GM11168 (cell line): ENCODE measurements around the gene UBE2U.

Source experiments
- in situ Hi-C: fragments of 300-500 bp; cut with MboI; formaldehyde crosslinking; loops from one replicate; pipeline ENCODE4 v1.12.0; 2022; ENCODE audit warnings: low sequenced_read_pairs; ENCODE audit not compliant: unreplicated experiment

Gene UBE2U

GRCh38 chr1:64269558-64269884 is 66.1 kb downstream of the UBE2U start:
- in situ Hi-C loops: loop anchor here (10.0 to 25.0 kb wide), 2 partner anchors 405 to 568 kb away; no protein-coding TSS in a partner anchor

GRCh38 chr1:64280001-64280400 is 76.6 kb downstream of the UBE2U start:
- in situ Hi-C loops: no loop called here

- in situ Hi-C loops: no loop called here
These were observed 78.9 kb downstream of the UBE2U start for GRCh38 chr1:64282351-64282750.

GRCh38 chr1:64287071-64287470 is 83.6 kb downstream of the UBE2U start:
- in situ Hi-C loops: no loop called here

- in situ Hi-C loops: no loop called here
These were observed 87.0 kb downstream of the UBE2U start for GRCh38 chr1:64290420-64290819.

- in situ Hi-C loops: no loop called here
These were observed 88.5 kb downstream of the UBE2U start for GRCh38 chr1:64291931-64292330.

- in situ Hi-C loops: no loop called here
These were observed 89.0 kb downstream of the UBE2U start for GRCh38 chr1:64292399-64292798.

GRCh38 chr1:64293820-64294219 is 90.4 kb downstream of the UBE2U start:
- in situ Hi-C loops: no loop called here

- in situ Hi-C loops: no loop called here
These were observed 91.7 kb downstream of the UBE2U start for GRCh38 chr1:64295136-64295535.

GRCh38 chr1:64295561-64295960 is 92.1 kb downstream of the UBE2U start:
- in situ Hi-C loops: no loop called here

- in situ Hi-C loops: no loop called here
These were observed 93.0 kb downstream of the UBE2U start for GRCh38 chr1:64296459-64296858.

GRCh38 chr1:64302194-64302593 is 98.8 kb downstream of the UBE2U start:
- in situ Hi-C loops: no loop called here

GRCh38 chr1:64302971-64303370 is 99.5 kb downstream of the UBE2U start:
- in situ Hi-C loops: no loop called here

- in situ Hi-C loops: no loop called here
These were observed 101.4 kb downstream of the UBE2U start for GRCh38 chr1:64304823-64305222.

GRCh38 chr1:64308866-64309265 is 105.4 kb downstream of the UBE2U start:
- in situ Hi-C loops: no loop called here

- in situ Hi-C loops: no loop called here
These were observed 106.0 kb downstream of the UBE2U start for GRCh38 chr1:64309431-64309831.

GRCh38 chr1:64310760-64311159 is 107.3 kb downstream of the UBE2U start:
- in situ Hi-C loops: no loop called here

- in situ Hi-C loops: no loop called here
These were observed 109.0 kb downstream of the UBE2U start for GRCh38 chr1:64312431-64312830.

- in situ Hi-C loops: no loop called here
These were observed 112.0 kb downstream of the UBE2U start for GRCh38 chr1:64315402-64315801.
